GM19463 (cell line): ENCODE data around the gene C16orf89.
"Not testable (repeated sequence)": the region's sequence is repeated elsewhere in the genome, so short reads cannot be mapped to it uniquely, and the experiment has no call there.

Experiments used
- ATAC-seq: cut with Tn5 transposase; IDR thresholded peaks from one replicate; pipeline ENCODE4 v1.9.1; 2021; ENCODE audit warnings: mild to moderate bottlenecking, moderate library complexity; ENCODE audit not compliant: unreplicated experiment

The C16orf89 gene

GRCh38 chr16:5062051-5062450 lies 3.7 kb downstream of the C16orf89 start:
- ATAC-seq = no peak

- ATAC-seq = no peak
Measured at GRCh38 chr16:5060073-5060641, 5.6 kb downstream of the C16orf89 start.

DNA sequence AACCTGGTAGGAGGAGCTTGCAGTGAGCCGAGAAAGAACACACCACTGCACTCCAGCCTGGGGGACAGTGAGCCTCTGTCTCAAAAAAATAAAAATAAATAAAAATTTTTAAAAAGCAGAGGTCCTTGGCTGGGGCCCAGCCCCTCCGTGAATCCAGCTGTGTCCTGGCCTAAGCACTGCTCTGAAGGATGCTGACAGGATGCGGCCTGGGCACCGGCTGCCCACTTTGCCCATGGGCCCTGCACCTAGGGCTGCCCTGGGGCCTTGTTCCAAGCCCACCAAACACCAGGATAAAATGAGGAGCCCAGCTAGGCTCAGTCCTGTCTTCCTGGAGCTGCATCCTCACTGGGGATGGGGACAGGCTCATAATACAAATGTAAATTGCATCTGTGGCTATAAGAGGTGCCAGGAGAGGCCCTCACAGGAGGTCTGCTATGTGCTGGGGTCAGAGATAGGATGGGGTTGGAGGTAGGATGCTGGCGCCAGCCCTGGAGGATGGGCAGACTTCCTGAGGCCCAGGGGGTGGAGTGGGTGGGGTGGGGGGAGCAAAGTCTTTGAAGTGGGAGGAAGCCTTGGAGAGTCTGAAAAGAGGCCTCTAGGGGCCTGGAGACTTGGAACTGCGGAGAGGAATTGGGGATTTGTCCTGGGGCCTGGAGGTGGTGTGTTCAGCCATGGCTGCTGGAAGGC lies 6.2 kb downstream of the C16orf89 start:
- no peak for ATAC-seq

- ATAC-seq = no peak
Measured at GRCh38 chr16:5058476-5058875, 7.3 kb downstream of the C16orf89 start.

DNA sequence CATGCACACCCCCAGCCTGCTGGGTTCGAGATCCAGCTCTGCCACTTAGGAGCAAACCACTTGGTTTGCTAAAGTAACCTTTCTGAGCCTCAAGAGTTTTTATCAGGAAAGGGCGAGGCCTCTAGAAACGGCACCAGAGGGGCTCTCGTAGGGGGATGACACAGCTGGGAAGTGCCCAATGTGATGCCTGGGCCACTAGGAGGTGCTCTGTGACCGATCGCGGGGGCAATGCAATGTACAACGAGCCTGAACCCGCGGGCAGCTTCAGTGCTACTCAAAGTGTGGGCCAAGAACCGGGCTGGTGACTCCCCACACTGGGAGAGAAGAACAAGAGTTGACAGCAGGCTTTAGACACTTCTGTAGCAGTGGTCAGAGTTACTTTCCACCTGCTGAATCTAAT lies 9.4 kb downstream of the C16orf89 start:
- ATAC-seq = no peak

GRCh38 chr16:5054876-5055865 lies 10.6 kb downstream of the C16orf89 start:
- ATAC-seq = no peak

GRCh38 chr16:5046914-5047313 lies 18.8 kb downstream of the C16orf89 start:
- ATAC-seq = no peak

DNA sequence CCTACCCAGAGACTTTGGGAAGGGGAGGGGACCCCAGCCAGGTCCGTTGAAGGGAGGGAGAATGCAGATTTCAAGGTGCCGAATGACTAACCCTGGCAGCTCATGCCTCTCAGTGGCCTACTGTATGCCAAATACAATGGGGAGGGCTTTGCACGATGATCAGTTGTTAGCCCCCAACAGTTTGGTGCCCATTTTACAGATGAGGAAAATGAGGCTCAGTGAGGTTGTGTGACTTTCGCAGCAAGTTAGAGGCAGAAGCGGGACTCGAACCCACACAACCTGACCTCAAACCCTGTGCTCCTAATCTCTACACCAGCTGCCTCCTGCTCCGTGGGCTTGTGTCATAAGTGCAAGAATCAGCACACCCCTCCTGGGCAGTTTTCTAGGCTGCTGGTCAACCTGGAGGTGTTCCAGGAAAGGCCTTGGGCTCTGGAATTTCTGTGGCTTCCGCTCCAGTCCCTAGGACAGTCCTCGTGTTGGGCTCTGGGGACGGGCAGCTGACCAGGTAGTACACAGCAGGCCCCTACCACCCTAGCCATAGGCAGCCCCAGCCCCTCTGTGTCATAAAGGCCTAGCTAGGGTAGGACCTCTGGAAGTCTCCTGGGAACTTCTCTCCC lies 20.1 kb downstream of the C16orf89 start:
- ATAC-seq = no peak

- ATAC-seq = not testable (repeated sequence)
Measured at GRCh38 chr16:5044581-5044980, 21.2 kb downstream of the C16orf89 start.

- no peak for ATAC-seq
Measured at GRCh38 chr16:5044011-5044540, 21.7 kb downstream of the C16orf89 start.

DNA sequence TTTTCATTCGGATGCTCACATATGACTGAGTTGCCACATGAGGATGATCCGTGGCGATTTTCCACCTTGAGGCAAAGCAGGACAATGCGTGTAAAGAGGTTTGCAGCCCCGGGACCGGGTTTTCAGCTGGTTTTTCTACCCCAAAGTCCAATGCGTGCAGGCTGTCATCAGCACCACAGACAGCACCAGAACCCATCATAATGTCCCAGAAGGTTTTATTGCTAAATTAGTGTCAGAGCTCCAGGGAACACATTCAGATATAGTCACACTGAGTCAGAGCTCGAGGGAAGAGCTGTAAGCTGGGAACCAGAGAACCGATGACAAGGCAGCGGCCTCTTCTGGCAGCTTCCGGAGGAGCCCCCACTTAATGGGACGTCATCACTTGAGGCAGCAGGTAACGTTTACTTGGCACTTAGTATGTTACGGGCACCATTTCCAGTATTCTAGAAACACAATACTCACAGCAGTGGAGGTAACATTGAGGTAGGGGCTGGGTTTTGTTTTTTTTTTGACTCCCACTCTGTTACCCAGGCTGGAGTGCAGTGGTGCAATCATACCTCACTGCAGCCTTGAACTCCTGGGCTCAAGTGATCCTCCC lies 23.1 kb downstream of the C16orf89 start:
- no peak for ATAC-seq

- ATAC-seq = peak; percentile 89
Measured at GRCh38 chr16:5041600-5042133, 24.1 kb downstream of the C16orf89 start.

DNA sequence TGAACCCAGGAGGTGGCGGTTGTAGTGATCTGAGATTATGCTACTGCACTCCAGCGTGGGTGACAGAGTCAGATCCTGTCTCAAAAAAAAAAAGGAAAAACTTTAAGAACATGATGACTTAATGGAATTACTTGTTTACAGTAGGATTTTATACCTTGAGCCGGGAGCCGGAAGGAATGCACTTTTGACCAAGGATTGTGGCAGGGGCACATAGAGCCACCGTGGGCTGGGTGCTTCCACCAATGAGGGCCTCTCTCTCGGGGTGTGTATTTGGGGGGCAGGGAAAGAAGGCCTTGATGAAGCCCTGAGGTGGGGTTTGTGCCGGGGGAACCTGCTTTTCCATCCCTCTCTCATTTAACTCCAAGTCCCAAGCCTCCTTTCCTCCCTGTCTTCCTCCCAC lies 25.3 kb downstream of the C16orf89 start:
- ATAC-seq = no peak

DNA sequence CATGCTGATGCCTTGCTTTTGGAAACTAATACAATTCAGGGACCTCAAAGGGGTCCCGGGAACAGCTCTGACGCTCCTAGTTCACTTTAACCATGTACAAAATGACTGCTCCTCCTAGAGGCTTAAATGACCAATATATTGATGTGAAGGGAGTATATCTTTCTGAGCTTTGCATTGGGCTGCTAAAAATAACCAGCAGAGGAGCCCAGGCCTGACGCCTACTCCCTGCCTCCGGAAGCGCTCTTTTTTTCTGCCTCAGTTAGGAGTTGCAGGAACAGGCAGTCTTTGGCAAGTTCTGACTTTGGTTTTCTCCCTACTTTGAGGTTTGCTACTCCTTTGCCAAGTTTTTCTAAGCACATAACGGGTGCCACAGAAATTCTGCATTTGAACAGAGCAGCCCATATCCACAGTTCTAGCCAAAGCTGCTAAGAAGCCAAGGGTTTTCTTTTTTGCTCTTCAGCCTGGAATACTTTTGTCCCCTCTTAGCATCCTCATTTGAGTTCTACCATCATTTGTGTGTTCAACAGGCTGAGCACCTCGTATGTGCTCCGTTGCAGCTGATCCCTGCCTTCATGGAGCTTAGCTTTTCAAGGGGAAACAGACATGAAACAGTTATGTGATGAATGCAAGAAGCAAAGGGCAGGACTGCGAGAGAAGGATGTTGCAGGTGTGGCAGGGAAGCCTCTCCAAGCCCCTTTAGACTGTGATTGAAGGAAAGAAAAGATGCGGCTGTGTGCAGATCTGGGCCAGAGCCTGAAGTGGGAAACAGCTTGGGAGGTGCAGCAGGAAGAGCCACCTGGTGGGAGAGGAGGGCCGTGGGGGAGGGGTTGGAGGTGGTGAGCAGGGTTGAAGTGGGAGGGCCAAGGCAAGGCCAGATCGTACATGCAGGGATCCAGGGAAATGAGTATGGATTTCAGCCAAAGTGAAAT lies 29.3 kb downstream of the C16orf89 start:
- ATAC-seq = no peak

GRCh38 chr16:5035909-5036227 lies 29.9 kb downstream of the C16orf89 start:
- no peak for ATAC-seq

- no peak for ATAC-seq
Measured at GRCh38 chr16:5034167-5034523, 31.6 kb downstream of the C16orf89 start.

DNA sequence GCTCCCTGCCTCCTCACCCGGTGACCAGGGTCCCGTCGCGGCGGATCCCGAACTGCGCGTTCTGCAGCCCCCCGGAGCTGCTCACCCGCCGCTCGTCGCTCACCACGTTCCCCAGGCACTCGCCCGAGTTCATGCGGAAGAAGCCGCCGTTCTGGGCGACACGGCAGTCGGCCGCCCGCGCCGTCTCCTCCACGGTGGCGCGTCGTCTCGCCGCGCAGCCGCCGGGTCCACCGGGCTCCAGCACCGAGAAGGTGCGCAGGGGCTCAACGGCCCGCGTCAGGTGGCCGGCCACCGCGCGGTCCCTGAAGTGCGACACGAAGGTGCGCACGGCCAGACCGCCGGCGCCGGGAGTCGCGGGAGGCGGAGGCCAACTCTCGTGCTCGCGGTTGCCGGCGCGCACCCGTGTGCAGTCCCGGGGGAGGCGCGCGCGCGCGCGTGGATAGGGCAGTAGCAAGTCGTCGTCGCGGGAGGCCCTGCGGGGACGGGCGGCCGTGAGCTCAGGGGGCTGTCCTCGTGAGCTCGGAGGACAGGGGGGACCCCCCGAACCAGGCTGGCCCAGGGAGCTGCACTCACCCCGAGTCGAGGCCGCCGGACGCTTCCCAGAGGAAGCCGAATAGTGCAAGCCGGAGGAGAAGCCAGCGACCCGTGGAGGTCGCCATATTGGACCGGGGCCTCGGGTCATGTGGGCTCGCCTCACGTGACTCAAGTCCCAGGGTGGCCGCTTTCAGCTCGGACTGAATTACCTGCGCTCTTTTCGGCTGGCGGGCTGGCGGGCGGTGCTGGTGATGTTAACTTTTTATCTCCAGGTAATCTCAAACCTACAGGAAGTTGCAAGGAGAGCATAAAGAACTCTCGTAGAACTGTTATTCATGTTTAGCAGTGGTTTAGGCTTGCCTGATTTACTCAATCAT lies 32.2 kb downstream of the C16orf89 start, which contains the start of gene NAGPA:
TSS of gene NAGPA (minus strand) at position 680 of the 911 bp plus-strand sequence. CDS start at position 659, 21 bp downstream.
- peak; percentile 93 for ATAC-seq

GRCh38 chr16:5032748-5033167 lies 33.0 kb downstream of the C16orf89 start:
- no peak for ATAC-seq
